H1 (cell line): ENCODE results near the gene LMAN1. TPM values are rescaled to one million over a fixed set of nuclear protein-coding genes. Genes with fewer than 3 reads are reported as not detected.

Source experiments
- CTCF ChIA-PET: fragments of 300-600 bp; sonication (Branson Sonifier 250); formaldehyde crosslinking; loops from one replicate; lab custom pipeline; 2021; ENCODE audit not compliant: partially characterized antibody; lab: Charles Lee
- POLR2A ChIA-PET: fragments of 300-600 bp; sonication (Branson Sonifier 250); formaldehyde crosslinking; loops from one replicate; lab custom pipeline; 2021; ENCODE audit warnings: inconsistent platforms; ENCODE audit not compliant: partially characterized antibody; lab: Charles Lee
- DNase-seq, 2 experiments: peaks; one replicate each; pipeline versions ENCODE4 v3.0.0 to v3.0.0-alpha.2; 2010 to 2022; ENCODE audit warnings: low spot score in 2 of 2, low read depth in 1 of 2, mixed read lengths in 1 of 2
- FAIRE-seq: peaks from 2 replicates; lab custom pipeline; 2011; peaks lifted over from hg19 to GRCh38; lab: Jason Lieb, UNC
- H2AFZ ChIP-seq: 2 replicates; pipeline ENCODE4 v1.8.1; 2012; ENCODE audit warnings: low read length, inconsistent platforms
- H2AK5ac ChIP-seq: 2 replicates; pipeline ENCODE4 v1.6.1; 2013; ENCODE audit warnings: low read depth, low read length
- H2BK120ac ChIP-seq: replicated peaks from 2 replicates; pipeline ENCODE3; 2013; ENCODE audit warnings: low read depth, low read length, inconsistent platforms
- H2BK12ac ChIP-seq: 2 replicates; pipeline ENCODE4 v1.6.1; 2013; ENCODE audit warnings: low read depth, low read length
- H2BK15ac ChIP-seq: 2 replicates; pipeline ENCODE4 v1.6.1; 2013; ENCODE audit warnings: low read length
- H2BK20ac ChIP-seq: 2 replicates; pipeline ENCODE4 v1.6.1; 2013; ENCODE audit warnings: low read length
- H2BK5ac ChIP-seq: 2 replicates; pipeline ENCODE4 v1.6.1; 2013; ENCODE audit warnings: low read depth, low read length
- H3K14ac ChIP-seq: 2 replicates; pipeline ENCODE4 v1.6.1; 2013; ENCODE audit warnings: inconsistent platforms; ENCODE audit not compliant: insufficient read length
- H3K18ac ChIP-seq: 2 replicates; pipeline ENCODE4 v1.6.1; 2013; ENCODE audit warnings: low read length; ENCODE audit errors: extremely low read depth
- H3K23ac ChIP-seq: 2 replicates; pipeline ENCODE4 v1.6.1; 2013; ENCODE audit warnings: inconsistent platforms; ENCODE audit not compliant: insufficient read length
- H3K23me2 ChIP-seq: 2 replicates; pipeline ENCODE4 v1.6.1; 2013; ENCODE audit warnings: low read depth, low read length
- H3K27ac ChIP-seq: 2 replicates; pipeline ENCODE4 v1.6.1; 2011; ENCODE audit warnings: low read depth, low read length, inconsistent platforms
- H3K27me3 ChIP-seq, 4 experiments: replicated peaks in 1 of 4; 1 replicate in 1 of 4; 2 replicates in 3 of 4; pipeline versions ENCODE4 v1.6.1 to v1.8.1; 2011 to 2013; ENCODE audit warnings: low read length in 3 of 4, mild to moderate bottlenecking in 3 of 4, inconsistent platforms in 2 of 4, mixed read lengths in 2 of 4, moderate library complexity in 1 of 4; ENCODE audit not compliant: control insufficient read depth in 3 of 4, insufficient read depth in 3 of 4; ENCODE audit errors: extremely low read depth in 1 of 4
- H3K36me3 ChIP-seq, 4 experiments: 2 replicates each; pipeline versions ENCODE4 v1.6.1 to v1.8.1; 2011 to 2013; ENCODE audit warnings: mild to moderate bottlenecking in 4 of 4, low read length in 3 of 4, moderate library complexity in 2 of 4, control low read depth in 1 of 4, inconsistent platforms in 1 of 4; ENCODE audit not compliant: insufficient read depth in 4 of 4, control insufficient read depth in 2 of 4
- H3K4ac ChIP-seq: replicated peaks from 2 replicates; pipeline ENCODE3; 2013; ENCODE audit warnings: low read length, low read depth, mixed read lengths, inconsistent platforms; ENCODE audit not compliant: insufficient read length
- H3K4me1 ChIP-seq, 4 experiments: replicated peaks in 1 of 4; 1 replicate in 1 of 4; 2 replicates in 3 of 4; pipeline versions ENCODE4 v1.6.1 to v1.8.1; 2011 to 2013; ENCODE audit warnings: low read length in 3 of 4, inconsistent platforms in 2 of 4, mixed read lengths in 1 of 4; ENCODE audit not compliant: insufficient read depth in 4 of 4, control insufficient read depth in 3 of 4
- H3K4me2 ChIP-seq, 2 experiments: 2 replicates each; pipeline versions ENCODE4 v1.6.1 to v1.8.1; 2011 to 2013; ENCODE audit warnings: low read depth in 2 of 2, low read length in 2 of 2, control low read depth in 1 of 2, inconsistent platforms in 1 of 2, mild to moderate bottlenecking in 1 of 2; ENCODE audit not compliant: insufficient read depth in 1 of 2
- H3K4me3 ChIP-seq, 4 experiments: fragments of 200-600, 300-600 bp in 1 of 4; sonication (generic), shearing (Covaris generic), sonication (Bioruptor Twin) in 1 of 4; 2 replicates each; pipeline versions ENCODE4 v1.5.1 to v1.8.1; 2011 to 2016; ENCODE audit warnings: low read length in 4 of 4, low read depth in 3 of 4, control low read depth in 2 of 4, inconsistent platforms in 2 of 4, mild to moderate bottlenecking in 2 of 4, mixed read lengths in 1 of 4, moderate library complexity in 1 of 4; ENCODE audit not compliant: insufficient read depth in 2 of 4; ENCODE audit errors: extremely low read depth in 1 of 4
- H3K56ac ChIP-seq: replicated peaks from 2 replicates; pipeline ENCODE3; 2013; ENCODE audit warnings: low read depth, mild to moderate bottlenecking, mixed read lengths, low read length, inconsistent platforms; ENCODE audit not compliant: insufficient read length
- H3K79me1 ChIP-seq: 2 replicates; pipeline ENCODE4 v1.6.1; 2013; ENCODE audit warnings: low read depth, low read length, control low read depth
- H3K79me2 ChIP-seq, 2 experiments: 2 replicates each; pipeline versions ENCODE4 v1.6.1 to v1.8.1; 2012 to 2013; ENCODE audit warnings: low read length in 2 of 2, mild to moderate bottlenecking in 2 of 2, inconsistent platforms in 1 of 2; ENCODE audit not compliant: insufficient read depth in 2 of 2, control insufficient read depth in 1 of 2
- H3K9ac ChIP-seq, 4 experiments: replicated peaks in 1 of 4; 1 replicate in 1 of 4; 2 replicates in 3 of 4; pipeline versions ENCODE4 v1.6.1 to v1.8.1; 2011 to 2013; ENCODE audit warnings: low read depth in 3 of 4, low read length in 3 of 4, control low read depth in 2 of 4, mild to moderate bottlenecking in 2 of 4, moderate library complexity in 2 of 4, inconsistent platforms in 1 of 4; ENCODE audit errors: extremely low read depth in 1 of 4
- H3K9me3 ChIP-seq, 2 experiments: 2 replicates each; pipeline versions ENCODE4 v1.6.1 to v1.8.1; 2012 to 2013; ENCODE audit warnings: mild to moderate bottlenecking in 2 of 2, moderate library complexity in 2 of 2, control low read depth in 1 of 2, inconsistent platforms in 1 of 2, low read depth in 1 of 2, low read length in 1 of 2, mixed read lengths in 1 of 2; ENCODE audit not compliant: insufficient read depth in 2 of 2
- H4K20me1 ChIP-seq, 2 experiments: replicated peaks in 1 of 2; 2 replicates each; pipeline versions ENCODE3 to v1.8.1; 2011 to 2013; ENCODE audit warnings: inconsistent platforms in 2 of 2, low read length in 2 of 2, mild to moderate bottlenecking in 1 of 2; ENCODE audit not compliant: insufficient read depth in 2 of 2, control insufficient read depth in 1 of 2
- H4K5ac ChIP-seq: 2 replicates; pipeline ENCODE4 v1.6.1; 2013; ENCODE audit warnings: low read length, low read depth, mixed read lengths, inconsistent platforms; ENCODE audit not compliant: insufficient read length
- H4K8ac ChIP-seq: 2 replicates; pipeline ENCODE4 v1.8.0; 2013; ENCODE audit warnings: mild to moderate bottlenecking, moderate library complexity, low read length, inconsistent platforms; ENCODE audit not compliant: insufficient read depth; ENCODE audit errors: extremely low read depth
- H4K91ac ChIP-seq: replicated peaks from 2 replicates; pipeline ENCODE3; 2013; ENCODE audit warnings: low read length, mixed read lengths, inconsistent platforms; ENCODE audit not compliant: insufficient read length
- CBX8 ChIP-seq: fragments of 300-800, 300-1000 bp; sonication (generic); IDR thresholded peaks from 2 replicates; pipeline ENCODE4 v1.7.1; 2016; ENCODE audit warnings: low read depth, low read length, borderline replicate concordance
- E2F6 ChIP-seq: IDR thresholded peaks from 2 replicates; pipeline ENCODE4 v1.6.1; 2012; ENCODE audit warnings: inconsistent platforms
- FOSL1 ChIP-seq: IDR thresholded peaks from 2 replicates; pipeline ENCODE4 v1.6.1; 2011; ENCODE audit warnings: mild to moderate bottlenecking, low read depth, low read length, moderate library complexity; ENCODE audit not compliant: insufficient read depth
- HDAC6 ChIP-seq: IDR thresholded peaks from one replicate; pipeline ENCODE4 v1.7.1; 2012; ENCODE audit warnings: low read depth, mild to moderate bottlenecking, inconsistent platforms, low read length, moderate library complexity
- MAFK ChIP-seq: IDR thresholded peaks from 2 replicates; pipeline ENCODE4 v1.6.1; 2012; ENCODE audit warnings: low read depth, mild to moderate bottlenecking, improper control_type of control experiment, low read length
- NRF1 ChIP-seq: IDR thresholded peaks from 2 replicates; pipeline ENCODE4 v1.6.1; 2011; ENCODE audit warnings: mild to moderate bottlenecking, low read depth, low read length, improper control_type of control experiment
- POLR2A ChIP-seq, 2 experiments: IDR thresholded peaks; 1 replicate in 1 of 2; 2 replicates in 1 of 2; pipeline ENCODE4 v1.6.1; 2011; ENCODE audit warnings: low read depth in 2 of 2, low read length in 2 of 2, mild to moderate bottlenecking in 2 of 2; ENCODE audit errors: control extremely low read depth in 1 of 2
- POLR2AphosphoS5 ChIP-seq: IDR thresholded peaks from 2 replicates; pipeline ENCODE4 v1.6.1; 2011; ENCODE audit warnings: low read depth, low read length
- POU5F1 ChIP-seq: IDR thresholded peaks from 2 replicates; pipeline ENCODE4 v1.6.1; 2011; ENCODE audit warnings: low read depth, mild to moderate bottlenecking, low read length, moderate library complexity
- SIRT6 ChIP-seq: IDR thresholded peaks from one replicate; pipeline ENCODE4 v1.7.1; 2012; ENCODE audit warnings: low read length, inconsistent platforms
- SIX5 ChIP-seq: IDR thresholded peaks from 2 replicates; pipeline ENCODE4 v1.6.1; 2011; ENCODE audit warnings: mild to moderate bottlenecking, low read depth, low read length
- SP1 ChIP-seq: IDR thresholded peaks from 2 replicates; pipeline ENCODE4 v1.6.1; 2011; ENCODE audit warnings: low read depth, low read length
- SRF ChIP-seq: IDR thresholded peaks from 2 replicates; pipeline ENCODE4 v1.6.1; 2011; ENCODE audit warnings: mild to moderate bottlenecking, low read depth, low read length, moderate library complexity
- ZNF274 ChIP-seq: IDR thresholded peaks from 2 replicates; pipeline ENCODE4 v1.7.0; 2012; ENCODE audit warnings: low read length, borderline replicate concordance; ENCODE audit errors: extremely low read depth
- WGBS, 2 experiments: shearing (Covaris generic) in 1 of 2; methylation state at CpG; one replicate each; pipeline versions ENCODE4 v1.1.6 to v1.1.7; 2013 to 2015; ENCODE audit warnings: low lambda C conversion rate in 2 of 2, mixed read lengths in 2 of 2, inconsistent platforms in 1 of 2, low coverage in 1 of 2, missing lambda C conversion rate in 1 of 2; ENCODE audit not compliant: insufficient replicate concordance in 2 of 2, insufficient coverage in 1 of 2, insufficient read length in 1 of 2; ENCODE audit errors: extremely low coverage in 1 of 2, missing lambda C conversion rate in 1 of 2; 5-methylcytosine and 5-hydroxymethylcytosine counted together
- polyA plus RNA-seq, 7 experiments: library from polyadenylated mRNA; depleted of rRNA in 3 of 7; stranded (reverse) in 5 of 7; unstranded in 2 of 7; fragments of >200 nt in 5 of 7; fragments of 200-250 nt in 2 of 7; gene quantifications; 1 replicate in 5 of 7; 2 replicates in 1 of 7; 4 replicates in 1 of 7; pipeline versions ENCODE4 v1.2.1 to v1.2.3, GENCODE V29; 2011 to 2013; ENCODE audit warnings: missing spikeins in 2 of 7, mixed read lengths in 2 of 7
- total RNA-seq: library from RNA; stranded (reverse); fragmentation: NEBNext Ultra II Directional; extraction: Animal tissue kit (Norgen Biotek cat#: 25700); gene quantifications from 2 replicates; pipeline ENCODE4 v1.2.1, GENCODE V29; 2021
- TF ChIP-seq, protein P1 (sequence below): IDR thresholded peaks from 2 replicates; pipeline ENCODE4 v1.6.1; 2012; ENCODE audit warnings: inconsistent platforms

The LMAN1 gene
- total and polyA plus RNA-seq, 2 of the 8 experiments (the other 6 are each of a cell fraction or from before 2014, with no cell fraction given) = 20.3 to 73.6 TPM

GRCh38 chr18:59372975-59373374 lies 13.9 kb upstream of the LMAN1 start:
- Histone ChIP-seq H3K9me3 (no peaks in the 10 kb centered on the region), H4K5ac (no peak overlapping the region), H3K4me2 (no peak overlapping the region), H3K27ac (no peak overlapping the region), H4K20me1 (no peaks in the 10 kb centered on the region), H3K9ac (no peak overlapping the region), H2AFZ (no peak overlapping the region), H3K18ac (no peak overlapping the region), H2BK5ac (no peak overlapping the region), H3K4me3 (no peak overlapping the region), H4K91ac (no peak overlapping the region), H2BK20ac (no peak overlapping the region), H2AK5ac (no peak overlapping the region), H3K79me2 (no peaks in the 10 kb centered on the region), H3K23ac (no peak overlapping the region), H2BK12ac (no peak overlapping the region), H3K56ac (no peak overlapping the region), H3K23me2 (no peaks in the 10 kb centered on the region), H3K36me3 (no peaks in the 10 kb centered on the region), H3K4ac (no peak overlapping the region), H4K8ac (no peak overlapping the region), H2BK120ac (no peak overlapping the region), H3K14ac (no peak overlapping the region), H3K79me1 (no peaks in the 10 kb centered on the region), H3K27me3 (no peaks in the 10 kb centered on the region), H2BK15ac (no peak overlapping the region), H3K4me1 (peaks cover 0 to 3% (median 0%) of the 10 kb centered on the region in 4 experiments; a peak in 1 of 7 replicates)
- POLR2A ChIA-PET = no interaction called here
- CTCF ChIA-PET = interaction anchor here (1.8 to 3.5 kb wide), 3 partner anchors 14 to 124 kb away, joined by 4 to 13 read pairs (median 6); no protein-coding TSS in a partner anchor
- DNase-seq = no peak
- no peak for FAIRE-seq
- WGBS, 2 experiments = 79% methylated on average over 2 of the region's 2 CpGs; no CpG with 5 or more reads in 1 of the 2 experiments
- TF ChIP-seq SIRT6 (no peak), NRF1 (no peak), SRF (no peak), MAFK (no peak), SP1 (no peak), E2F6 (no peak), ZNF274 (no peak), POLR2A (IDR thresholded peaks at IDR 0.05; ENCODE audit: control extremely low read depth in 1 of 2, low read depth in 2 of 2, low read length in 2 of 2) (no peak), HDAC6 (no peak), SIX5 (no peak), POLR2AphosphoS5 (no peak), CBX8 (no peak), POU5F1 (no peak), FOSL1 (no peak)
- TF ChIP-seq, protein P1, sequence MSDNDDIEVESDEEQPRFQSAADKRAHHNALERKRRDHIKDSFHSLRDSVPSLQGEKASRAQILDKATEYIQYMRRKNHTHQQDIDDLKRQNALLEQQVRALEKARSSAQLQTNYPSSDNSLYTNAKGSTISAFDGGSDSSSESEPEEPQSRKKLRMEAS = no peak
